MG63 (cell line): Measurements from ENCODE around the gene CNGA4. TPM values are rescaled to one million over a fixed set of nuclear protein-coding genes. Genes with fewer than 3 reads are reported as not detected.

ENCODE experiments used
- DNase-seq: peaks from one replicate; pipeline ENCODE4 v3.0.0-alpha.2; 2020
- H3K27me3 ChIP-seq: fragments of 250-450 bp; sonication (Bioruptor Pico); 2 replicates; pipeline ENCODE4 v1.5.1; 2020; ENCODE audit warnings: mild to moderate bottlenecking, moderate library complexity
- H3K36me3 ChIP-seq: fragments of 250-450 bp; sonication (Bioruptor Pico); 2 replicates; pipeline ENCODE4 v1.5.1; 2020; ENCODE audit warnings: mild to moderate bottlenecking, moderate library complexity
- H3K4me3 ChIP-seq: fragments of 250-450 bp; sonication (Bioruptor Pico); 2 replicates; pipeline ENCODE4 v1.5.1; 2020; ENCODE audit warnings: mild to moderate bottlenecking, moderate library complexity
- H3K9me3 ChIP-seq: fragments of 250-450 bp; sonication (Bioruptor Pico); 2 replicates; pipeline ENCODE4 v1.5.1; 2020; ENCODE audit warnings: mild to moderate bottlenecking, moderate library complexity
- total RNA-seq: library from RNA; depleted of rRNA; stranded (reverse); fragments of >200 nt; shearing (Covaris generic); gene quantifications from 2 replicates; pipeline ENCODE4 v1.2.3, GENCODE V29; 2014; ENCODE audit warnings: low replicate concordance

The CNGA4 gene
- total RNA-seq, 1 experiment from 2014 or later, result not detected

GRCh38 chr11:6214530-6214929 lies 24.4 kb upstream of the CNGA4 start:
- Histone ChIP-seq H3K27me3 (no peaks in the 10 kb centered on the region), H3K9me3 (no peaks in the 10 kb centered on the region), H3K4me3 (no peak overlapping the region), H3K36me3 (peaks cover 26% of the 10 kb centered on the region)
- DNase-seq, result no peak

DNA sequence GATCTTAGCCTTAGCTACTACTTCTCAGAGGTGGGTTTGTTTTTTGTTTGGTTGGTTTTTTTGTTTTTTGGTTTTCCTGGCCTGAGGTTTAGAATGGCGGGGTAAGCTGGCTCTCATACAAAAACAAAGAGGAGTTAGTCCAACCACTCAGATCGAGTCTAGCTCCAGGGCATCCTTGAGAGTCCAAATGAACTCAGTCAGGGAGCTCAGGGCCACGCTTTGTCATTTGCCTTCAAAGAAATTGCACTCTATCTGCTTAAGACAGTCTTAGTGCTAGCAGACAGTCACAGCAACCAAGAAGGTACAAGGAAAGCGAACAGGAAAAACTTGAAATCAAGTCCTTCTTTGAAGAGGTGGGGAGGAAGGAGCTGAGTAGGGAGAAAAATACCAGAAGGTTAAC lies 22.4 kb upstream of the CNGA4 start:
- Histone ChIP-seq H3K9me3 (no peaks in the 10 kb centered on the region), H3K27me3 (no peaks in the 10 kb centered on the region), H3K4me3 (no peak overlapping the region), H3K36me3 (peaks cover 34% of the 10 kb centered on the region)
- DNase-seq, result no peak

GRCh38 chr11:6217722-6218121 lies 21.2 kb upstream of the CNGA4 start:
- peaks cover 40% of the 10 kb centered on the region for H3K36me3 ChIP-seq
- H3K27me3 ChIP-seq, result no peaks in the 10 kb centered on the region
- no peaks in the 10 kb centered on the region for H3K9me3 ChIP-seq
- H3K4me3 ChIP-seq, result no peak overlapping the region
- DNase-seq, result no peak

GRCh38 chr11:6219359-6219758 lies 19.5 kb upstream of the CNGA4 start:
- H3K9me3 ChIP-seq, result no peaks in the 10 kb centered on the region
- no peaks in the 10 kb centered on the region for H3K27me3 ChIP-seq
- no peak overlapping the region for H3K4me3 ChIP-seq
- peaks cover 37% of the 10 kb centered on the region for H3K36me3 ChIP-seq
- peak; percentile 82 for DNase-seq

GRCh38 chr11:6223854-6224253 lies 15.0 kb upstream of the CNGA4 start:
- H3K9me3 ChIP-seq, result no peaks in the 10 kb centered on the region
- H3K27me3 ChIP-seq, result no peaks in the 10 kb centered on the region
- no peak for DNase-seq
- H3K36me3 ChIP-seq, result peaks cover 16% of the 10 kb centered on the region
- H3K4me3 ChIP-seq, result no peak overlapping the region

- H3K27me3 ChIP-seq, result no peaks in the 10 kb centered on the region
- no peaks in the 10 kb centered on the region for H3K9me3 ChIP-seq
- H3K4me3 ChIP-seq, result no peak overlapping the region
- peaks cover 14% of the 10 kb centered on the region for H3K36me3 ChIP-seq
- DNase-seq, result no peak
Measured at GRCh38 chr11:6224421-6224820, 14.5 kb upstream of the CNGA4 start.

DNA sequence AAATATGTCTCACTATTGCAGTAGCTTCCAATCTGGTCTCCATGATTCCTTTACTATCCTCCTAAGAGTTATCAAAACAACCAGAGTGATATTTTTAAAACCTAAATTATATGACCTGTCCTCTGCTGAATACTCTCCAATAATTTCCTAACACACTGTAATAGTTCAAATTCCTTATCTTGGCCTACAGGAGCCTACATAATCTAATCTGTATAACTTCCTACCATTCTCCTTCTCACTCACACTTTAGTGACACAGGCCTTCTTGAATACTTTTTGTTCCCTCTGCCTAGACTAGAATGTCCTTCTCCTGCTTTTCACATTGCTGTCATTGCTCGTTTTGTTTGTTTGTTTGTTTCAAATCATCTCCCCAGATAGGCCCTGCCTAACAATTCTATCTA lies 13.9 kb upstream of the CNGA4 start:
- no peaks in the 10 kb centered on the region for H3K9me3 ChIP-seq
- H3K36me3 ChIP-seq, result peaks cover 12% of the 10 kb centered on the region
- H3K4me3 ChIP-seq, result no peak overlapping the region
- no peaks in the 10 kb centered on the region for H3K27me3 ChIP-seq
- no peak for DNase-seq

GRCh38 chr11:6225896-6226295 lies 13.0 kb upstream of the CNGA4 start:
- Histone ChIP-seq H3K27me3 (no peaks in the 10 kb centered on the region), H3K36me3 (peaks cover 10% of the 10 kb centered on the region), H3K9me3 (no peaks in the 10 kb centered on the region), H3K4me3 (no peak overlapping the region)
- no peak for DNase-seq

DNA sequence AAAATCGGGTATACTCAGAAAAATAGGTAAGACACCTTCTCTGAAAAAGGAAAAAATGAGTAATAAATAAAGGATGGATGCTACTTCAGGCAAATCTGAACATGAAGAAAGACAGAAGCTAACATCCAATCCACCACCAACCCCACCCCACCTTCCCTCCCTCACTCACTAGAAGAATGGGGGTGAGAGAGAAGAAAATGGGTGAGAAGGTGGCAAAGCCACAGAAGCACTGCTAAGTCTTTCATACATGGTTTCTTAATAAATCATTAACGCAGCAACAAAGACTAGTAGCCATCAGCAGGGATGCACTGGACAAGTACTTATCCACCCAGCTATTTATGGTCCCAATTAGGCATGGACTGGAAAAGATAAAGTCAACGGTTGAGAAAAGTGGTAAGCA lies 10.4 kb upstream of the CNGA4 start:
- no peaks in the 10 kb centered on the region for H3K9me3 ChIP-seq
- no peak for DNase-seq
- H3K27me3 ChIP-seq, result no peaks in the 10 kb centered on the region
- H3K36me3 ChIP-seq, result no peaks in the 10 kb centered on the region; the same call in 1 of the 2 replicates
- no peak overlapping the region for H3K4me3 ChIP-seq

DNA sequence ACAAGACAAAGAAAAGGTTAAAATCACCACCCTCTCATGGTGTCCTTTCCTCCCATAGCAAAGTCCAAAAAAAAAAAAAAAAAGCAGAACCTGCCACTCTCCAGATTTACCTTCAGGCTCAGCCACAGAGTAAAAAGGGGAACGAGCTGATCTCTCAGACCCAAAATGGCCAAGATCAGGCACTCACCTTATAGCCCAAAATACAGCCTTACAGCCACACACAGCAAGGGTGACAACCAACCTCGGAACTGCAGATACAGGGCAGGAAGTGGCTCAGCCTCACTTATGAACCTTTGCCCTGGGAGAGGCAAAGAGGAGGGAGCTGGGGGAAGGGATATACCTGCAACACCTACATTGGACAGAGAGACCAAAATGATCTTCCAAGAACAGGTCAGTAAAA lies 9.0 kb upstream of the CNGA4 start:
- no peaks in the 10 kb centered on the region for H3K9me3 ChIP-seq
- DNase-seq, result no peak
- no peak overlapping the region for H3K4me3 ChIP-seq
- H3K27me3 ChIP-seq, result no peaks in the 10 kb centered on the region
- H3K36me3 ChIP-seq, result no peaks in the 10 kb centered on the region

DNA sequence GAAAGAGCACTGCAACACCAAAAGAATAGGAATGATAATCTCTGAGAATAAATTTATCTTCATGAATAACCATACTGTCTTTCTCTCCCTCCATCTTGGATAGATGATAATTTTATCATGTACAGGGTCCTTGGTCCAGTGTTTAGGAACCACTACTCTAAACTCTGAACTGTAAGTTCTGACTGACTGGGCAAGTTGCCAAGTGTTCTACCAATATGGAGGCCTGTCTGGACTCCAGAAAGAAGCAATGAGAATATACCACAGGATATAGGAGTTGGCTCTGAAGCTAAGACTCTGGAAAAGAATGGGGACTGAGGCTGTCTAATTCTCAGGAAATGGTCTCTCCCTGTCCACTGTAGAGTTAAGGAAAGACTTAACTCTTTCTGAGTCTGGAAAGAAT lies 6.0 kb upstream of the CNGA4 start:
- no peaks in the 10 kb centered on the region for H3K9me3 ChIP-seq
- no peak overlapping the region for H3K4me3 ChIP-seq
- H3K27me3 ChIP-seq, result no peaks in the 10 kb centered on the region
- no peaks in the 10 kb centered on the region for H3K36me3 ChIP-seq
- no peak for DNase-seq

GRCh38 chr11:6233984-6234386 lies 4.9 kb upstream of the CNGA4 start:
- H3K4me3 ChIP-seq, result peak overlapping the region; percentile 75
- H3K36me3 ChIP-seq, result no peaks in the 10 kb centered on the region
- DNase-seq, result no peak
- no peaks in the 10 kb centered on the region for H3K27me3 ChIP-seq
- H3K9me3 ChIP-seq, result no peaks in the 10 kb centered on the region

- no peaks in the 10 kb centered on the region for H3K27me3 ChIP-seq
- H3K4me3 ChIP-seq, result peak within 1 kb of the TSS; percentile 75
- no peaks in the 10 kb centered on the region for H3K9me3 ChIP-seq
- peak; percentile 100 for DNase-seq
- no peaks in the 10 kb centered on the region for H3K36me3 ChIP-seq
Measured at GRCh38 chr11:6234387-6235107, 4.3 kb upstream of the CNGA4 start, which contains the start of gene FHIP1B. FHIP1B (minus strand) TSS chr11:6234636; CDS start chr11:6224516, 10,120 bp downstream.

DNA sequence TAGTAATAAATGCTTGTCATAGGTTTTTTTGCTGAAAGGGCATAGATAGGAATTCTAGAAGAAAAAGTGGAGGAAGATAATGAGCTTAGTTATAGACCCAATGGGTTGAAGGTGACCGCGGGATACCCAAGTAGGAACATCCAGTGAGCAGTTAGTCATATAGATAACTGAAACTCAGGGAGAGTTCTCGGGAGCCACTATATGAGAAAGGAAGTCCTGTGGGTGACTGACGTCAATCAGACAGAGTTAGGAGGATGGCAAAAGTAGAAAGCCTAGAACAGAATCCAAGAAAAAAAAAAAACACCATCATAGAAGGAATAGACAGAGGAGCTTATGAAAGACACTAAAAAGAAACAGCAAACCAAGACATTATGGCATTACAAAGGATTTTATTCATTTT lies 1.6 kb upstream of the CNGA4 start:
- Histone ChIP-seq H3K27me3 (no peaks in the 10 kb centered on the region), H3K9me3 (no peaks in the 10 kb centered on the region), H3K36me3 (no peaks in the 10 kb centered on the region), H3K4me3 (no peak overlapping the region)
- DNase-seq, result no peak

DNA sequence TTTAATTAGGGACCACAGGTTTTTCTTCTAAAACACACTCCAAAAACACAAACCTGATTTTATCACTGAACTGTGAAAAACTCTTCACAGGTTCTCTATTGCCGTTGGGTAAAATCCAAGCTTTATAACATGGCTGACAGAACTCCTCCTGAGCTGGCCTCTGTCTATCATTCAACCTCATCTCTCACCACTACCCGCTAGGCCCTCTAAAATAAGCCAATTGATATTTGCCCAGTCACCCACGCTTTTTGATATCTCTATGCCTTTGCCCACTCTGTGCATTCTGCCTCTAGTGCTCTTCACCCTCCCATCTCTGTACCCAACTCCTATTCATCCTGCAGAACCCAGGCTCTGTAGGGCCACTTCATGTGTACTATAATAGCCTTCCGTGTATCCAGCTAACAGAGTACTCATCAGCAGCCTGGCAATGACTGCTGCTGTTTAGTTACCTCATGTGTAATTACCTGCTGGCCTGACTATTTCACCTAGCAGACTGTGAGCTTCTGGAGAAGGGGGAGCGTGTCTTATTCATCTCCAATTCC lies 1.1 kb upstream of the CNGA4 start:
- Histone ChIP-seq H3K9me3 (no peaks in the 10 kb centered on the region), H3K4me3 (no peak overlapping the region), H3K27me3 (no peaks in the 10 kb centered on the region), H3K36me3 (no peaks in the 10 kb centered on the region)
- no peak for DNase-seq

- Histone ChIP-seq H3K27me3 (no peaks in the 10 kb centered on the region), H3K4me3 (no peak overlapping the region), H3K9me3 (no peaks in the 10 kb centered on the region), H3K36me3 (no peaks in the 10 kb centered on the region)
- no peak for DNase-seq
Measured at GRCh38 chr11:6240139-6240538, 1.2 kb downstream of the CNGA4 start.

GRCh38 chr11:6240781-6241180 lies 1.9 kb downstream of the CNGA4 start:
- Histone ChIP-seq H3K27me3 (no peaks in the 10 kb centered on the region), H3K9me3 (no peaks in the 10 kb centered on the region), H3K36me3 (no peaks in the 10 kb centered on the region), H3K4me3 (no peak overlapping the region)
- no peak for DNase-seq

- Histone ChIP-seq H3K27me3 (no peaks in the 10 kb centered on the region), H3K36me3 (no peaks in the 10 kb centered on the region), H3K4me3 (no peak overlapping the region), H3K9me3 (no peaks in the 10 kb centered on the region)
- no peak for DNase-seq
Measured at GRCh38 chr11:6241316-6241715, 2.4 kb downstream of the CNGA4 start.
